HS-27A (cell line): Measurements from ENCODE around the gene GALNT6.

Source experiments
- DNase-seq: peaks from one replicate; pipeline ENCODE4 v3.0.0-alpha.2; 2012; ENCODE audit warnings: low read depth, missing footprints

Gene GALNT6

GRCh38 chr12:51405801-51406207 is 14.6 kb upstream of the GALNT6 start:
- DNase-seq, result no peak

- DNase-seq, result no peak
Observed at GRCh38 chr12:51404627-51405026, 13.4 kb upstream of the GALNT6 start.

GRCh38 chr12:51403681-51404136 is 12.5 kb upstream of the GALNT6 start:
- DNase-seq, result no peak

GRCh38 chr12:51403159-51403558 is 12.0 kb upstream of the GALNT6 start:
- no peak for DNase-seq

GRCh38 chr12:51401900-51402299 is 10.7 kb upstream of the GALNT6 start:
- no peak for DNase-seq

GRCh38 chr12:51401486-51401885 is 10.3 kb upstream of the GALNT6 start:
- no peak for DNase-seq

GRCh38 chr12:51401020-51401419 is 9.8 kb upstream of the GALNT6 start:
- no peak for DNase-seq

- DNase-seq, result no peak
Observed at GRCh38 chr12:51399891-51400290, 8.7 kb upstream of the GALNT6 start.

GRCh38 chr12:51397670-51398069 is 6.5 kb upstream of the GALNT6 start:
- DNase-seq, result no peak

GRCh38 chr12:51395283-51396230 is 4.4 kb upstream of the GALNT6 start:
- no peak for DNase-seq

- no peak for DNase-seq
Observed at GRCh38 chr12:51393676-51394545, 2.7 kb upstream of the GALNT6 start.

- no peak for DNase-seq
Observed at GRCh38 chr12:51392556-51393237, 1.5 kb upstream of the GALNT6 start.

- no peak for DNase-seq
Observed at GRCh38 chr12:51390891-51391282, 319 bp downstream of the GALNT6 start.

GRCh38 chr12:51390457-51390856 is 749 bp downstream of the GALNT6 start:
- no peak for DNase-seq

GRCh38 chr12:51389302-51389999 is 1.8 kb downstream of the GALNT6 start:
- no peak for DNase-seq

- DNase-seq, result no peak
Observed at GRCh38 chr12:51388846-51389245, 2.4 kb downstream of the GALNT6 start.

- no peak for DNase-seq
Observed at GRCh38 chr12:51388069-51388799, 3.0 kb downstream of the GALNT6 start.

GRCh38 chr12:51386351-51386750 is 4.9 kb downstream of the GALNT6 start:
- DNase-seq, result no peak

GRCh38 chr12:51383269-51383905 is 7.8 kb downstream of the GALNT6 start:
- no peak for DNase-seq

- no peak for DNase-seq
Observed at GRCh38 chr12:51382173-51382572, 9.0 kb downstream of the GALNT6 start.
